Smooth muscle cell (in vitro differentiated cells): ENCODE results near the gene AFF3. TPM values are rescaled to one million over a fixed set of nuclear protein-coding genes. Genes with fewer than 3 reads are reported as not detected.

Experiments used
- DNase-seq: peaks from one replicate; lab custom pipeline; 2025; ENCODE audit not compliant: unreplicated experiment; lab: John Stamatoyannopoulos, UW
- H2AFZ ChIP-seq: fragments of 200-600 bp; sonication (generic); 2 replicates; pipeline ENCODE4 v1.6.0; 2016; ENCODE audit warnings: antibody characterized with exemption, low read depth, mild to moderate bottlenecking
- H3F3A ChIP-seq: fragments of 200-600 bp; sonication (generic); 2 replicates; pipeline ENCODE4 v1.6.0; 2017; ENCODE audit warnings: antibody characterized with exemption, low read depth
- H3K27ac ChIP-seq: fragments of 200-600 bp; sonication (generic); 2 replicates; pipeline ENCODE4 v1.5.1; 2016; ENCODE audit warnings: low read depth, mild to moderate bottlenecking
- H3K27me3 ChIP-seq: fragments of 200-600 bp; sonication (generic); 2 replicates; pipeline ENCODE4 v1.6.1; 2016; ENCODE audit warnings: low read depth, mild to moderate bottlenecking
- H3K36me3 ChIP-seq: fragments of 200-600 bp; sonication (generic); 2 replicates; pipeline ENCODE4 v1.5.1; 2016; ENCODE audit warnings: low read depth
- H3K4me1 ChIP-seq: fragments of 200-600 bp; sonication (generic); 2 replicates; pipeline ENCODE4 v1.5.1; 2016; ENCODE audit warnings: low read depth
- H3K4me2 ChIP-seq: fragments of 200-600 bp; sonication (generic); 2 replicates; pipeline ENCODE4 v1.6.0; 2016; ENCODE audit warnings: mild to moderate bottlenecking
- H3K4me3 ChIP-seq: fragments of 200-600 bp; sonication (generic); 2 replicates; pipeline ENCODE4 v1.5.1; 2016; ENCODE audit warnings: mild to moderate bottlenecking
- H3K79me2 ChIP-seq: fragments of 200-600 bp; sonication (generic); 2 replicates; pipeline ENCODE4 v1.6.0; 2016; ENCODE audit warnings: low read depth, mild to moderate bottlenecking
- H3K9ac ChIP-seq: fragments of 200-600 bp; sonication (generic); 2 replicates; pipeline ENCODE4 v1.6.0; 2016; ENCODE audit warnings: low read depth
- H3K9me3 ChIP-seq: fragments of 200-600 bp; sonication (generic); replicated peaks from 2 replicates; pipeline ENCODE4 v1.5.1; 2016; ENCODE audit warnings: low read depth
- H4K20me1 ChIP-seq: fragments of 200-600 bp; sonication (generic); 2 replicates; pipeline ENCODE4 v1.6.0; 2016; ENCODE audit warnings: low read depth
- WGBS: methylation state at CpG from one replicate; pipeline ENCODE4 v1.1.7; 2016; ENCODE audit warnings: low lambda C conversion rate; 5-methylcytosine and 5-hydroxymethylcytosine counted together
- polyA plus RNA-seq: library from polyadenylated mRNA; unstranded; fragments of >200 nt; fragmentation: Nextera tagmentation; extraction: Ambion mirVana; gene quantifications from 2 replicates; pipeline ENCODE4 v1.2.1, GENCODE V29; 2016
- total RNA-seq: library from RNA; depleted of rRNA; stranded (reverse); fragments of >200 nt; gene quantifications from 2 replicates; pipeline ENCODE4 v1.2.3, GENCODE V29; 2014
- TF ChIP-seq, protein P1 (sequence below): fragments of 200-600 bp; sonication (generic); IDR thresholded peaks from 2 replicates; pipeline ENCODE4 v1.5.1; 2017; ENCODE audit warnings: borderline replicate concordance, mild to moderate bottlenecking, antibody characterized with exemption; ENCODE audit not compliant: insufficient read depth, poor library complexity, severe bottlenecking

Gene AFF3
- total and polyA plus RNA-seq, 2 experiments from 2014 or later = 0.27 to 0.39 TPM

DNA sequence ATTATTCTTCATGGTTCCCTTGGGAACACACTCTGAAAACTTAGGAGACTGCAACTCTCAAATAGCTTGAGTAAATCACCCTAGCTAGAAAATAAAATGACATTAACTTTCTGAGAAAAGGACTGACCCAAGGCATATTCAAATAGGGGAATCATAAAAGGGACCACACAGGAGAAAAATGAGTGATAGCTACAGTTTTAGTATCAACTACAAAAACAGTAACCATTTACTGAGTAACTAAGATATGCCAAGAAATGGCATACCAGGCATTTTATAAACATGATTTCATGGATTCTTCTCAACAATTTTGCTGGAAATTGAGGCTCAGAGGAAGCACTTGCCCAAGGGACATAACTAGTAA lies 84.5 kb downstream of the AFF3 start:
- H3K36me3 ChIP-seq = no peaks in the 10 kb centered on the region
- no peak overlapping the region for H3K9ac ChIP-seq
- H3F3A ChIP-seq = no peaks in the 10 kb centered on the region
- H3K27me3 ChIP-seq = no peaks in the 10 kb centered on the region
- H4K20me1 ChIP-seq = no peaks in the 10 kb centered on the region
- H3K4me3 ChIP-seq = no peak overlapping the region
- no peak overlapping the region for H3K27ac ChIP-seq
- H3K9me3 ChIP-seq = no peaks in the 10 kb centered on the region
- TF ChIP-seq, protein P1, sequence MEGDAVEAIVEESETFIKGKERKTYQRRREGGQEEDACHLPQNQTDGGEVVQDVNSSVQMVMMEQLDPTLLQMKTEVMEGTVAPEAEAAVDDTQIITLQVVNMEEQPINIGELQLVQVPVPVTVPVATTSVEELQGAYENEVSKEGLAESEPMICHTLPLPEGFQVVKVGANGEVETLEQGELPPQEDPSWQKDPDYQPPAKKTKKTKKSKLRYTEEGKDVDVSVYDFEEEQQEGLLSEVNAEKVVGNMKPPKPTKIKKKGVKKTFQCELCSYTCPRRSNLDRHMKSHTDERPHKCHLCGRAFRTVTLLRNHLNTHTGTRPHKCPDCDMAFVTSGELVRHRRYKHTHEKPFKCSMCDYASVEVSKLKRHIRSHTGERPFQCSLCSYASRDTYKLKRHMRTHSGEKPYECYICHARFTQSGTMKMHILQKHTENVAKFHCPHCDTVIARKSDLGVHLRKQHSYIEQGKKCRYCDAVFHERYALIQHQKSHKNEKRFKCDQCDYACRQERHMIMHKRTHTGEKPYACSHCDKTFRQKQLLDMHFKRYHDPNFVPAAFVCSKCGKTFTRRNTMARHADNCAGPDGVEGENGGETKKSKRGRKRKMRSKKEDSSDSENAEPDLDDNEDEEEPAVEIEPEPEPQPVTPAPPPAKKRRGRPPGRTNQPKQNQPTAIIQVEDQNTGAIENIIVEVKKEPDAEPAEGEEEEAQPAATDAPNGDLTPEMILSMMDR = no peak
- no peaks in the 10 kb centered on the region for H3K79me2 ChIP-seq
- no peak overlapping the region for H3K4me2 ChIP-seq
- peaks cover 3% of the 10 kb centered on the region for H3K4me1 ChIP-seq
- no peak overlapping the region for H2AFZ ChIP-seq
- no peak for DNase-seq

DNA sequence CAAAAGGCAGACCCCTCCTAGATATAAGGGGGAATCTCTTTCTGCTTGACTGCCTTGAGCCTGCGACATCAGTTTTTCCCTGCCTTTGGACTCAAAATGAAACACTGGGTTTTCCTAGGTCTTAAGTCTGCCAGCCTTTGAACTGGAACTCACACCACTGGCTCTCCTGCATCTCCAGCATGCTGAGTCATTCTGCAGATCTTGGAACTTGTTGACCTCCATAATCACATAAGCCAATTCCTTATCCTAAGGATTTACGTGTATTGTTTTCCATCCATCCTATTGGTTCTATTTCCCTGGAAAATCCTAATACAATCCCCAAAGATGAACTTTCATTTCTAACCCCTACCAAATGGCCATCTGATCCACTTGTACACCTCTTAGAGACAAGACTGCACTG lies 88.0 kb downstream of the AFF3 start:
- no peak for DNase-seq
- Histone ChIP-seq H2AFZ (no peak overlapping the region), H4K20me1 (no peaks in the 10 kb centered on the region), H3K79me2 (no peaks in the 10 kb centered on the region), H3K4me3 (no peak overlapping the region), H3F3A (no peaks in the 10 kb centered on the region), H3K9me3 (no peaks in the 10 kb centered on the region), H3K4me1 (peaks cover 3% of the 10 kb centered on the region), H3K27me3 (peaks cover 27% of the 10 kb centered on the region), H3K4me2 (no peak overlapping the region), H3K9ac (no peak overlapping the region), H3K27ac (no peak overlapping the region), H3K36me3 (no peaks in the 10 kb centered on the region)
- 65% methylated on average over 2 of the region's 2 CpGs for WGBS
- TF ChIP-seq, protein P1 = no peak

DNA sequence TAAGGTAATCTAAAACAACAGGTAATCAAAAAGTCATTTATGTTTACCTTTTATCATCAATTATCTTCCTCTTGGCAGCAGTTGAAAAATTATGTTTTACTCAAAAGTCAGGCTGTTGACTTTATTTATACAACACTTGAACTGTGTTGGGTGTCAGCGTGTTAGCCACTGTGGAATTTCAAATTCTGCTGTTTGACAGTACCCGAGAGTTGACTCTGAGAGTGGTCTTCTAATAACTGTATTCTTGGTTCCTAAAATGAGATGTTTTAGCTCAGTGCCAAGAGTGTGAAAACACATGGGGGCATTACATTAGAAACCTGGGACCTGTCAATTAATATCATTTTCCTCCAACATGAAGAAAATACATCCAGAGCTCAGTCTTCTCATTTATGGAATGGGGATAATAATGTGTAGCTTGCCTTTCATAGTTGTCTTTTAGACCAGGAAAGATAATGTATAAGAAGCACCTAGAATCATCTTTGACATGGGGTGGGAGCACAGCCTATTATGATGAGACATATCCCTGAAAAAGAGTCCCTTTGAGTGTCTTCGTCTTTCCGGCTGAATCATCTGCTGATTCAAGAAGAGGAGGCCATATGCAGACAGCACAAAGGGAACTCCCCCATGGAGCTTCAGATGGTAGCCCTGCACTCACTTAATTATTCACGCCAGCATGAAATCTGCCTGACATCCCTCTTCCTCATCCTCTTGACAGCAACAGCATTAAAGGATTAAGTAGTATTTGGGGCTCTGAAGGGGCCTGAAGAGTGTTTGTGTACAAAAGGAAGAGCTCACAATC lies 89.1 kb downstream of the AFF3 start:
- Histone ChIP-seq H3K79me2 (no peaks in the 10 kb centered on the region), H4K20me1 (no peaks in the 10 kb centered on the region), H3K4me1 (peaks cover 3% of the 10 kb centered on the region), H3K9me3 (no peaks in the 10 kb centered on the region), H3K27me3 (peaks cover 34% of the 10 kb centered on the region), H3K27ac (no peak overlapping the region), H3K9ac (no peak overlapping the region), H3K4me3 (no peak overlapping the region), H3F3A (no peaks in the 10 kb centered on the region), H2AFZ (no peak overlapping the region), H3K4me2 (no peak overlapping the region), H3K36me3 (no peaks in the 10 kb centered on the region)
- TF ChIP-seq, protein P1 = no peak
- 51% methylated on average over 5 of the region's 5 CpGs for WGBS
- DNase-seq = no peak

- Histone ChIP-seq H3K4me3 (no peak overlapping the region), H3K9ac (no peak overlapping the region), H3K27me3 (peaks cover 34% of the 10 kb centered on the region), H3F3A (no peaks in the 10 kb centered on the region), H4K20me1 (no peaks in the 10 kb centered on the region), H3K4me1 (peaks cover 3% of the 10 kb centered on the region), H3K36me3 (no peaks in the 10 kb centered on the region), H2AFZ (no peak overlapping the region), H3K27ac (no peak overlapping the region), H3K9me3 (no peaks in the 10 kb centered on the region), H3K4me2 (no peak overlapping the region), H3K79me2 (no peaks in the 10 kb centered on the region)
- TF ChIP-seq, protein P1 = no peak
- DNase-seq = no peak
- WGBS = 96% methylated on average over 4 of the region's 4 CpGs
Observed at GRCh38 chr2:100052650-100053049, 89.7 kb downstream of the AFF3 start.
